ENCODE data around the gene ADAMTSL1.
A peak's percentile ranks its signal among the peaks of the same experiment; 100 is the strongest.

The ADAMTSL1 gene

GRCh38 chr9:18588002-18588401 lies 114.0 kb downstream of the ADAMTSL1 start (continued):
- no peak for TF ChIP-seq ZSCAN4 (tag by site-specific recombination; IDR thresholded peaks at IDR 0.05)
- TF ChIP-seq ZNF23 (tag by site-specific recombination; IDR thresholded peaks at IDR 0.05; ENCODE audit: borderline replicate concordance), result no peak
- TF ChIP-seq ZFP69B (tag by site-specific recombination; IDR thresholded peaks at IDR 0.05), result no peak

- no peak for TF ChIP-seq ZNF2 (tag by site-specific recombination; IDR thresholded peaks at IDR 0.05)
- TF ChIP-seq ZNF157 (tag by site-specific recombination; IDR thresholded peaks at IDR 0.05), result no peak
- TF ChIP-seq HOXC10 (CRISPR knock-in tag; IDR thresholded peaks at IDR 0.05), result no peak
- no peak for TF ChIP-seq ZNF488 (tag by site-specific recombination; IDR thresholded peaks at IDR 0.05)
- TF ChIP-seq SETDB1 (IDR thresholded peaks at IDR 0.05; ENCODE audit: insufficient read length, low read length), result peak; percentile 69
- TF ChIP-seq ZNF704 (tag by site-specific recombination; IDR thresholded peaks at IDR 0.05), result no peak
- POLR2A ChIA-PET, result no interaction called here
- no peaks in the 10 kb centered on the region for H3K36me3 ChIP-seq (ENCODE audit: control insufficient read depth in 2 of 2, insufficient read depth in 1 of 2, low read length in 2 of 2)
- CTCF ChIA-PET, result interaction anchor here (0.6 kb wide), 1 partner anchor 776 kb away, joined by 4 read pairs; no protein-coding TSS in a partner anchor
- no peaks in the 10 kb centered on the region for H3K4me1 ChIP-seq (ENCODE audit: control insufficient read depth, insufficient read depth, low read length)
- no peak overlapping the region for H3K4me3 ChIP-seq (ENCODE audit: low read depth, low read length)
- H3K27ac ChIP-seq (ENCODE audit: extremely low read depth, low read depth, low read length), result no peak overlapping the region
- no peaks in the 10 kb centered on the region for H3K9me3 ChIP-seq (ENCODE audit: control insufficient read depth, insufficient read depth, low read depth, low read length)
Observed at GRCh38 chr9:18591261-18591660, 117.3 kb downstream of the ADAMTSL1 start.

GRCh38 chr9:18594837-18595236 lies 120.9 kb downstream of the ADAMTSL1 start:
- Histone ChIP-seq H3K9me3 (ENCODE audit: control insufficient read depth, insufficient read depth, low read depth, low read length) (no peaks in the 10 kb centered on the region), H3K4me1 (ENCODE audit: control insufficient read depth, insufficient read depth, low read length) (no peaks in the 10 kb centered on the region), H3K27ac (ENCODE audit: extremely low read depth, low read depth, low read length) (no peak overlapping the region), H3K4me3 (ENCODE audit: low read depth, low read length) (no peak overlapping the region), H3K36me3 (ENCODE audit: control insufficient read depth in 2 of 2, insufficient read depth in 1 of 2, low read length in 2 of 2) (no peaks in the 10 kb centered on the region)
- POLR2A ChIA-PET, result no interaction called here
- TF ChIP-seq INSM2 (tag by site-specific recombination; IDR thresholded peaks at IDR 0.05) (no peak), ZNF639 (tag by site-specific recombination; IDR thresholded peaks at IDR 0.05) (no peak), ZNF629 (tag by site-specific recombination; IDR thresholded peaks at IDR 0.05) (no peak), GFI1B (tag by site-specific recombination; IDR thresholded peaks at IDR 0.05) (no peak), ZNF529 (tag by site-specific recombination; IDR thresholded peaks at IDR 0.05; ENCODE audit: insufficient replicate concordance) (no peak), ZNF335 (tag by site-specific recombination; conservative IDR thresholded peaks at IDR 0.05) (no peak), ZNF416 (tag by site-specific recombination; IDR thresholded peaks at IDR 0.05) (no peak), ZSCAN30 (tag by site-specific recombination; IDR thresholded peaks at IDR 0.05) (no peak), ZNF658 (tag by site-specific recombination; IDR thresholded peaks at IDR 0.05) (no peak), ZNF350 (tag by site-specific recombination; IDR thresholded peaks at IDR 0.05) (no peak), HOXD13 (CRISPR knock-in tag; IDR thresholded peaks at IDR 0.05; ENCODE audit: borderline replicate concordance) (no peak), ZSCAN23 (tag by site-specific recombination; IDR thresholded peaks at IDR 0.05) (no peak), PBX3 (CRISPR knock-in tag; IDR thresholded peaks at IDR 0.05) (no peak), PATZ1 (tag by site-specific recombination; IDR thresholded peaks at IDR 0.05) (no peak), SP7 (tag by site-specific recombination; IDR thresholded peaks at IDR 0.05) (no peak)
- CTCF ChIA-PET, result no interaction called here
